ENCODE measurements around the gene UBASH3A. TPM values are rescaled to one million over a fixed set of nuclear protein-coding genes. Genes with fewer than 3 reads are reported as not detected.

The UBASH3A gene
- total RNA-seq, 1 donor from 2014 or later = under 0.01 TPM

DNA sequence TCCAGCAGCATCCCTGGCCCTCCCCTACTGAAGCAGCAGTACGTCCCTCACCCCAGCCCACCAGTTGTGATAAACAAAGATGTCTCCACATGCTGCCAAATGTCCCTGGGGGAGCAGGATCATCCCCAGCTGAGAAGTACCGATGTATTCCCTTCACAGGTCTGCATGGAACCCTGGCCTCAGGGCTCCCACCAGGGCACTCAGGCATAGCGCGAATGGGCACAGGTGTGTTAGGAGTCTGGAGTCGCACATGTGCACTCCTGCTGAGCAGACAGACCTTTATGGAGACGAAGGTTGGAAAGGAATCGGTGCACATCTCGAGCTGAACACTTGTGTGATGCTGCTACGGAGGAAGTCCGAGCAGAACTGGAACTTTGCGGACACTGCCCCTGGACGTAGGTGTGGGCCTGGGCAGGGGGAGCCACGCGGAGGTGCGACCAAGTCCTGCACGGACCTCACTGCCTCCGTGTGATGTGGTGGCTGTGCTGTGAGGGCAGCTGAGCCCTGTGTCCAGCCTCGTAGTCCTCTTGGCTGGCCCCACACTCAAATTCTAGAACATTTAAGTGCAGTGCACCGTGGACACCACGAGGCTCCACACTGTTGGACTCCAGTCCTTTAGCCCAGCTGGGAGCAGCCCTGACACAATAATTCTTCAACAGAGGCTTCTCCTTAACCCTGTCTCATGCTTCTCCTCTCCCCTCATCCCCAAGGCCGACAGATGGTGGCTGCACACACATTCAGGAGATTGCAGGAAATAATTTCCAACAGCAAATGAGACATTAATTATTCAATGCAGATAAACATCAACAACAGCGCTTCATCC lies 48.9 kb downstream of the UBASH3A start:
- Histone ChIP-seq H3K36me3 (ENCODE audit: control insufficient read depth in 3 of 3, insufficient read depth in 3 of 3, low read length in 3 of 3) (no peaks in the 10 kb centered on the region), H3K4me1 (ENCODE audit: control insufficient read depth in 3 of 3, insufficient read depth in 3 of 3, low read length in 3 of 3) (peaks cover 0 to 3% (median 0%) of the 10 kb centered on the region in 3 donors), H3K27ac (ENCODE audit: low read depth, low read length) (no peak overlapping the region)

DNA sequence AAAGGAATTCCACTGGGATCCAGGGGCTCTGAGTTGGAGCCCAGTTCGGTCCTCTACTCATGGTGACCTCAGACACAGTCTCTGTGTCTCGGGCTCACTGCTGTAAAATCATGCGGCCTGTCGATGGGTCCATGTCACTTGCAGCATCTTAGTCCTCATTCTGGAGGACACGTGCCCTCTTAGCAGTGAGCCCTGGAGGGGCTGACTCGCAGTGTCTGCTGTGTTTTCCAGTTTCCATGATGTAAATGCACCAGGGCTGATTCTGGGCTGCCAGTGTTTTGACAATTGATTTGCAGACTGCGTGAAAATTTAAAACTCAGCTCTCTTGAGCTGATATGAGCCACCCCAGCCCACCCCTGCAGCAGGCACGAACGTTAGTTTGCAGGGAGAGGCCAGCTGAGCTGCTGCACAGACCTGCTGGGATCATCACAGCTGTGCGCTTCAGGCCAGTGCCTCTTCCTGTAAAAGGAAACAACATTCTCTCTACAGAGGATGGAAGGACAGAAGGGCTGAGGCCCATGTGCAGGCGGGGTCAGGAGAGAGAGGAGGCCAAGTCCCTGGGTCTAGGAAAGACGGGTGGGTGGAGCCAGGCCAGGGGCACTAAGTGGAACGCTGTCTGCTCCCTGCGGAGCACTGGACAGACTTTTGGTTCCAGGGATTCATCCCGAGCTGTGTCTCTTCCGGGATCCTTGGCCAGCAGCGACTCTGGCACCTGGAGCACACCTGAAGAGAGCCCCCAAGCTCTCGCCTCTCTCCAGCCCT lies 49.7 kb downstream of the UBASH3A start:
- no peaks in the 10 kb centered on the region for H3K9me3 ChIP-seq (ENCODE audit: control insufficient read depth in 3 of 3, low read length in 3 of 3)
- H3K36me3 ChIP-seq (ENCODE audit: control insufficient read depth in 3 of 3, insufficient read depth in 3 of 3, low read length in 3 of 3) = no peaks in the 10 kb centered on the region
- H3K27me3 ChIP-seq (ENCODE audit: control insufficient read depth in 3 of 3, insufficient read depth in 3 of 3, low read length in 3 of 3) = peaks cover 5 to 27% (median 13%) of the 10 kb centered on the region in 3 donors
- H3K9ac ChIP-seq (ENCODE audit: low read depth in 1 of 3, low read length in 3 of 3) = no peak overlapping the region
- no peak overlapping the region for H3K4me3 ChIP-seq (ENCODE audit: low read length in 3 of 3)
- H3K4me1 ChIP-seq (ENCODE audit: control insufficient read depth in 3 of 3, insufficient read depth in 3 of 3, low read length in 3 of 3) = peaks cover 0 to 3% (median 0%) of the 10 kb centered on the region in 3 donors
- H3K27ac ChIP-seq (ENCODE audit: low read depth, low read length) = no peak overlapping the region

More for the DNA sequence above, 48.9 kb downstream of the UBASH3A start:
- Histone ChIP-seq H3K9me3 (ENCODE audit: control insufficient read depth in 3 of 3, low read length in 3 of 3) (no peaks in the 10 kb centered on the region), H3K27me3 (ENCODE audit: control insufficient read depth in 3 of 3, insufficient read depth in 3 of 3, low read length in 3 of 3) (peaks cover 5 to 27% (median 13%) of the 10 kb centered on the region in 3 donors), H3K9ac (ENCODE audit: low read depth in 1 of 3, low read length in 3 of 3) (no peak overlapping the region), H3K4me3 (ENCODE audit: low read length in 3 of 3) (no peak overlapping the region)

DNA sequence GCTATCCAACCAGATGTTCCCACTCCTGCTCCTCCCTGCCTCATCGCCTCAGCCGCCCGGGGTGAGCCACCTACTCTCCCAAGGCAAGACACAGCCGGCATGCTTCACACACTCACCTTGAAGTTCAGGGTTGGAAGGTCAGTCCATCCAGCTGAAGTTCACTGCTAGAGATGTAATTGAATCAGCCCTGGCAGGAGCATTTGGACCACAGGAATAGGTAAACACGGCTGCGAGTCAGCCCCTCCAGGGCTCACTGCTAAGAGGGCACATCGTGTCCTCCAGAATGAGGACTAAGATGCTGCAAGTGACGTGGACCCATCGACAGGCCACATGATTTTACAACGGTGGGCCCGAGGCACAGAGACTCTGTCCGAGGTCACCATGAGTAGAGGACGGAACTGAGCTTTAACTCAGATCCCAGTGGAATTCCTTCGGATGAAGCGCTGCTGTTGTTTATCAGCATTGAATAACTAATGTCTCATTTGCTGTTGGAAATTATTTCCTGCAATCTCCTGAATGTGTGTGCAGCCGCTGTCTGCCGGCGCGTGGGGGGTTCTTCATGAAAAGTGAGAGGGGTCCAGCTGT lies 50.4 kb downstream of the UBASH3A start:
- Histone ChIP-seq H3K27me3 (ENCODE audit: control insufficient read depth in 3 of 3, insufficient read depth in 3 of 3, low read length in 3 of 3) (peaks cover 5 to 27% (median 13%) of the 10 kb centered on the region in 3 donors), H3K4me1 (ENCODE audit: control insufficient read depth in 3 of 3, insufficient read depth in 3 of 3, low read length in 3 of 3) (peaks cover 0 to 3% (median 0%) of the 10 kb centered on the region in 3 donors), H3K9ac (ENCODE audit: low read depth in 1 of 3, low read length in 3 of 3) (no peak overlapping the region), H3K27ac (ENCODE audit: low read depth, low read length) (no peak overlapping the region), H3K4me3 (ENCODE audit: low read length in 3 of 3) (no peak overlapping the region), H3K36me3 (ENCODE audit: control insufficient read depth in 3 of 3, insufficient read depth in 3 of 3, low read length in 3 of 3) (no peaks in the 10 kb centered on the region), H3K9me3 (ENCODE audit: control insufficient read depth in 3 of 3, low read length in 3 of 3) (no peaks in the 10 kb centered on the region)

DNA sequence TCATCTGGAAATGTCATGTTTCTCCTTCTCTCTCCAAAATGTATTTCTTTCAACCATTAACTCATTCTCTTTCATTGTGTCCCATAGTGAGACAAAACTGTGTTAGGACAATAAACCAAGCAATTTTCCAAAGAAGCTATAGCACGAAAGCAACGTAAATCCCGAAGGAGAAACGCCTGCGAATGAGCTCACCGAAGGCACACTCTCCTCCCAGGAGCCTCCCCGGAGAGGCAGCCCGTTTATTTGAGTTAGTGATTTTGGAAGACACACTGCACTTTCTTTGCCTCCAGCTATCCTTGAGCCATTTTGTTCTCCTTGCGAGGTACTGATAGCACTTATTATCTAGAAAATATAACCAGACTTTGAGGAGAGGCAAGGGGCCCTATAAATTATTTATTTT lies 51.1 kb downstream of the UBASH3A start:
- H3K9me3 ChIP-seq (ENCODE audit: control insufficient read depth in 3 of 3, low read length in 3 of 3) = no peaks in the 10 kb centered on the region
- no peak overlapping the region for H3K4me3 ChIP-seq (ENCODE audit: low read length in 3 of 3)
- no peaks in the 10 kb centered on the region for H3K36me3 ChIP-seq (ENCODE audit: control insufficient read depth in 3 of 3, insufficient read depth in 3 of 3, low read length in 3 of 3)
- peaks cover 0 to 3% (median 0%) of the 10 kb centered on the region in 3 donors for H3K4me1 ChIP-seq (ENCODE audit: control insufficient read depth in 3 of 3, insufficient read depth in 3 of 3, low read length in 3 of 3)
- H3K9ac ChIP-seq (ENCODE audit: low read depth in 1 of 3, low read length in 3 of 3) = no peak overlapping the region
- H3K27ac ChIP-seq (ENCODE audit: low read depth, low read length) = no peak overlapping the region
- H3K27me3 ChIP-seq (ENCODE audit: control insufficient read depth in 3 of 3, insufficient read depth in 3 of 3, low read length in 3 of 3) = peaks cover 5 to 27% (median 13%) of the 10 kb centered on the region in 3 donors

DNA sequence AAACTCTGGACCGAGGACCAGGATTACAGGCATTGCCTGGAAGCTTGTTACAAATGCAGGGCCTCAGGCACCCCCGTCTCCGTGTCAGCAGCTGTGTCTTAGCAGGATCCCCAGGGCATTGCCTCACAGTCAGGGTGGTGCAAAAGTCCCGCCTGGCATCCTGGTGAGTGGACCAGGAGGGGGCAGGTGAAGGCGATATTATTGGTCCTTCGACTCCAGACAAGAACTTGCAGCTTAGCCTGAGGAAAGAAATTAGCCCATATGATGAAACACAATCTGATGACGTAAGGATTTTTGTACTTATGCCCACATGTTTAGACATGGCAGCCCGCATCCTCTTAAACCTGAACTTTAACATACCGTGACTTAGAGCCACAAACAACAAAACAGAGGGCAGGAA lies 51.5 kb downstream of the UBASH3A start:
- Histone ChIP-seq H3K4me3 (ENCODE audit: low read length in 3 of 3) (no peak overlapping the region), H3K4me1 (ENCODE audit: control insufficient read depth in 3 of 3, insufficient read depth in 3 of 3, low read length in 3 of 3) (peaks cover 0 to 3% (median 0%) of the 10 kb centered on the region in 3 donors), H3K36me3 (ENCODE audit: control insufficient read depth in 3 of 3, insufficient read depth in 3 of 3, low read length in 3 of 3) (no peaks in the 10 kb centered on the region), H3K27me3 (ENCODE audit: control insufficient read depth in 3 of 3, insufficient read depth in 3 of 3, low read length in 3 of 3) (peaks cover 5 to 27% (median 13%) of the 10 kb centered on the region in 3 donors), H3K9ac (ENCODE audit: low read depth in 1 of 3, low read length in 3 of 3) (no peak overlapping the region), H3K9me3 (ENCODE audit: control insufficient read depth in 3 of 3, low read length in 3 of 3) (no peaks in the 10 kb centered on the region), H3K27ac (ENCODE audit: low read depth, low read length) (no peak overlapping the region)

DNA sequence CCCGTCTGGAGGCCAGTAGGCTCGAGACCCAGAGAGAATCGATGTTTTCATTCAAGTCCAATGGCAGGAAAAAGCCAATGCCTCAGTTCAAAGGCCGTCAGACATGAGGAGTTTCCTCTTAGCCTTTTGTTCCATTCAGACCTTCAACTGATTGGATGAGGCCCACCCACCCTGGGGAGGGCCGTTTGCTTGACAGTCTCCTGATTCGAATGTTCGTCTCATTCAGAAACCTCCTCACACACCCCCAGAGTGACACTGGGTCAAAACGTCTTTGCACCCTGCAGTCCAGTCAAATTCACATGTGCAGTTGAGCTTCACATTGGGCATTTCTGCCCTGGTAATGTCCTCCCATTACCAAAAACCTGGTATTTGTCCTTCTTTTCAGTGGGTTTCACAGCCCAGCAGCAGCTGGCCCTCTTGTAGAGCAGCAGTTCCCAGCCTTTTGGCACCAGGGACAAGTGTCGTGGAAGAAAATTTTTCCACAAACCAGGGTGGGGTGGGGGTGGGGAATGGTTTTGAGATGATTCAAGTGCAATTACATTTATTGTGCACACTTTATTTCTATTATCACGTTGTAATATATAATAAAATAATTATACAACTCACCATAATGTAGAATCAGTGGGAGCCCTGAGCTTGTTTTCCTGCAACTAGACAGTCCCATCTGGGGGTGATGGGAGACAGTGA lies 52.2 kb downstream of the UBASH3A start:
- H3K27ac ChIP-seq (ENCODE audit: low read depth, low read length) = no peak overlapping the region
- H3K9me3 ChIP-seq (ENCODE audit: control insufficient read depth in 3 of 3, low read length in 3 of 3) = no peaks in the 10 kb centered on the region
- no peak overlapping the region for H3K4me3 ChIP-seq (ENCODE audit: low read length in 3 of 3)
- peaks cover 5 to 27% (median 13%) of the 10 kb centered on the region in 3 donors for H3K27me3 ChIP-seq (ENCODE audit: control insufficient read depth in 3 of 3, insufficient read depth in 3 of 3, low read length in 3 of 3)
- H3K36me3 ChIP-seq (ENCODE audit: control insufficient read depth in 3 of 3, insufficient read depth in 3 of 3, low read length in 3 of 3) = no peaks in the 10 kb centered on the region
- no peak overlapping the region for H3K9ac ChIP-seq (ENCODE audit: low read depth in 1 of 3, low read length in 3 of 3)
- peaks cover 0 to 3% (median 0%) of the 10 kb centered on the region in 3 donors for H3K4me1 ChIP-seq (ENCODE audit: control insufficient read depth in 3 of 3, insufficient read depth in 3 of 3, low read length in 3 of 3)

DNA sequence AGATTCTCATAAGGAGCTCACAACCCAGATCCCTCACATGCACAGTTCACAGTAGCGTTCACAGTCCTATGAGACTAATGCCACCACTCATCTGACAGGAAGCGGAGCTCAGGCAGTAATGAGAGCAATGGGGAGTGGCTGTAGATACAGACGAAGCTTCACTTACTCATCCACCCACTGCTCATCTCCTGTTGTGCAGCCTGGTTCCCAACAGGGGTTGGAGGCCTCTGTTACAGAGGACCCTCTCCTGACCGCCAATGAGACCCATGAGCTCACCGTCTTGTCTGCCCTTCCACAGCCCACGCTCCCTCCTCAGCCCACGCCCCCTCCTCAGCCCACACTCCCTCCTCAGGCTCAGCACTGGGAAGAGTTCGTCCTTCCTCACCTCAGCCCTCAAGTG lies 52.8 kb downstream of the UBASH3A start:
- peaks cover 5 to 27% (median 13%) of the 10 kb centered on the region in 3 donors for H3K27me3 ChIP-seq (ENCODE audit: control insufficient read depth in 3 of 3, insufficient read depth in 3 of 3, low read length in 3 of 3)
- H3K36me3 ChIP-seq (ENCODE audit: control insufficient read depth in 3 of 3, insufficient read depth in 3 of 3, low read length in 3 of 3) = no peaks in the 10 kb centered on the region
- H3K4me3 ChIP-seq (ENCODE audit: low read length in 3 of 3) = no peak overlapping the region
- no peaks in the 10 kb centered on the region for H3K9me3 ChIP-seq (ENCODE audit: control insufficient read depth in 3 of 3, low read length in 3 of 3)
- no peak overlapping the region for H3K9ac ChIP-seq (ENCODE audit: low read depth in 1 of 3, low read length in 3 of 3)
- no peak overlapping the region for H3K27ac ChIP-seq (ENCODE audit: low read depth, low read length)
- peaks cover 0 to 3% (median 0%) of the 10 kb centered on the region in 3 donors for H3K4me1 ChIP-seq (ENCODE audit: control insufficient read depth in 3 of 3, insufficient read depth in 3 of 3, low read length in 3 of 3)

DNA sequence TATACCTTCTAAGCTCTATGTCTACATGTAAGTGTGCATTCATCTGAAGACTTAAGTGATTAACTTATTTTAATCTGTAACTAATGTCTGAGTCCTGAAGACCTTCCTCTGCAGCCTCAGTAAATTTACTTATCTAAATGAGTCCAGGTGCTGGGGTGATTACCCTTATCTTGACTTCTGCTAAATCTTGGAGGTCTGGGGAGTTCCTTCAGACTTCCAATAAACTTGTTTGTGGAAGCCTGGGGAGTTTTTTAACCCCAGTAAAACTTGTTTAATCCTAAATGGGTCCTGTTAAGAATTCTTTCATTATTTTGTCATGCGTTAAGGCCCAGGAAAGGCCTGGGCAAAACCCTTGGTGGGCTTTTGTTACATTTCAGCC lies 55.4 kb downstream of the UBASH3A start:
- Histone ChIP-seq H3K4me3 (ENCODE audit: low read length in 3 of 3) (no peak overlapping the region), H3K9ac (ENCODE audit: low read depth in 1 of 3, low read length in 3 of 3) (no peak overlapping the region)

DNA sequence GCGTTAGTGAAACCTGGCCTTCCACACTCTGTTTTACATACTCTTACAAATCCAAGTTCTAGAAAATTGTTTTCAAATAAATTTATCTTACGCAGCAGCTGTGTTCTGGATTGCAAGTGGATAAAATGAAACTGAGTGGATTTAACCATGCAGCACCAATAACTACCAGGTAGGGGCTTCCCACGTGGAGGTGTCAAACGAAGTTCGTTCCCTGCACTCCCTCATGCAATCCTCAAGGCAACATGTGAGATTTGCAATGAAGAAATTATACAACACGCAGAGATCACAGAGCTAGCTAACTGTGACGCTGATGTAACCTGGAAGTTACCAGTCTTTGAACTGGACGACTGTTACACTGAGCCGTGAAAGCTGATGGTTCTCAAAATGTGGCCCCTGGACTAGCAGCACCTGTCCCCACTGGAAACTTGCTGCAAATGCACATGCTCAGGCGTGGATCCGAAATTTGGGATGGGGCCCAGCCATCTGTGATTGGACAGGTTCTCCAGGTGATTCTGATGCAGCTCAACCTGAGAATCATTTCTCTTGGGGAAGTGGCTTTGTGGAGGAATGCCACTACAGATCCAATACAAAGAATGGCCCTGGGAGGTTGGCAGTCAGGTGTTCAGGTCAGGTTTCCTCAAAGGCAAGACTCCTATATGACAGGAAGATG lies 56.0 kb downstream of the UBASH3A start:
- no peaks in the 10 kb centered on the region for H3K36me3 ChIP-seq (ENCODE audit: control insufficient read depth in 3 of 3, insufficient read depth in 3 of 3, low read length in 3 of 3)
- H3K9me3 ChIP-seq (ENCODE audit: control insufficient read depth in 3 of 3, low read length in 3 of 3) = no peaks in the 10 kb centered on the region
- no peak overlapping the region for H3K9ac ChIP-seq (ENCODE audit: low read depth in 1 of 3, low read length in 3 of 3)
- H3K27ac ChIP-seq (ENCODE audit: low read depth, low read length) = no peak overlapping the region
- H3K27me3 ChIP-seq (ENCODE audit: control insufficient read depth in 3 of 3, insufficient read depth in 3 of 3, low read length in 3 of 3) = peaks cover 0 to 10% (median 6%) of the 10 kb centered on the region in 3 donors
- no peaks in the 10 kb centered on the region for H3K4me1 ChIP-seq (ENCODE audit: control insufficient read depth in 3 of 3, insufficient read depth in 3 of 3, low read length in 3 of 3)
- H3K4me3 ChIP-seq (ENCODE audit: low read length in 3 of 3) = no peak overlapping the region

More for the DNA sequence above, 55.4 kb downstream of the UBASH3A start:
- no peaks in the 10 kb centered on the region for H3K4me1 ChIP-seq (ENCODE audit: control insufficient read depth in 3 of 3, insufficient read depth in 3 of 3, low read length in 3 of 3)
- no peaks in the 10 kb centered on the region for H3K9me3 ChIP-seq (ENCODE audit: control insufficient read depth in 3 of 3, low read length in 3 of 3)
- no peaks in the 10 kb centered on the region for H3K36me3 ChIP-seq (ENCODE audit: control insufficient read depth in 3 of 3, insufficient read depth in 3 of 3, low read length in 3 of 3)
- H3K27me3 ChIP-seq (ENCODE audit: control insufficient read depth in 3 of 3, insufficient read depth in 3 of 3, low read length in 3 of 3) = peaks cover 0 to 10% (median 6%) of the 10 kb centered on the region in 3 donors
- no peak overlapping the region for H3K27ac ChIP-seq (ENCODE audit: low read depth, low read length)
